Nephron (organoid): Measurements from ENCODE around the gene CEP290.
A peak's percentile ranks its signal among the peaks of the same experiment; 100 is the strongest.
"Not testable (repeated sequence)": the region's sequence is repeated elsewhere in the genome, so short reads cannot be mapped to it uniquely, and the experiment has no call there.

Source experiments
- H3K27ac Mint-ChIP-seq, 3 experiments: 2 replicates each; pipeline ENCODE4 v1.8.0; 2020; ENCODE audit warnings: mixed read lengths in 3 of 3, mild to moderate bottlenecking in 2 of 3, moderate library complexity in 1 of 3
- H3K27me3 Mint-ChIP-seq: 2 replicates; pipeline ENCODE4 v1.8.0; 2021; ENCODE audit warnings: low read depth, mild to moderate bottlenecking, moderate library complexity, mixed read lengths
- H3K36me3 Mint-ChIP-seq: 2 replicates; pipeline ENCODE4 v1.8.0; 2020; ENCODE audit warnings: low read depth, mixed read lengths
- H3K4me1 Mint-ChIP-seq: 2 replicates; pipeline ENCODE4 v1.8.0; 2020; ENCODE audit warnings: mixed read lengths
- H3K4me3 Mint-ChIP-seq, 3 experiments: 2 replicates each; pipeline ENCODE4 v1.8.0; 2020; ENCODE audit warnings: mild to moderate bottlenecking in 3 of 3, mixed read lengths in 3 of 3, moderate library complexity in 2 of 3
- H3K9me3 Mint-ChIP-seq: 2 replicates; pipeline ENCODE4 v1.8.0; 2020; ENCODE audit warnings: mixed read lengths
- TF ChIP-seq, protein P1 (sequence below), 3 experiments: fragments of 200-600 bp; sonication (generic); IDR thresholded peaks; one replicate each; pipeline ENCODE4 v1.5.0; 2021; ENCODE audit warnings: antibody characterized with exemption in 3 of 3; ENCODE audit not compliant: unreplicated experiment in 3 of 3

Gene CEP290

DNA sequence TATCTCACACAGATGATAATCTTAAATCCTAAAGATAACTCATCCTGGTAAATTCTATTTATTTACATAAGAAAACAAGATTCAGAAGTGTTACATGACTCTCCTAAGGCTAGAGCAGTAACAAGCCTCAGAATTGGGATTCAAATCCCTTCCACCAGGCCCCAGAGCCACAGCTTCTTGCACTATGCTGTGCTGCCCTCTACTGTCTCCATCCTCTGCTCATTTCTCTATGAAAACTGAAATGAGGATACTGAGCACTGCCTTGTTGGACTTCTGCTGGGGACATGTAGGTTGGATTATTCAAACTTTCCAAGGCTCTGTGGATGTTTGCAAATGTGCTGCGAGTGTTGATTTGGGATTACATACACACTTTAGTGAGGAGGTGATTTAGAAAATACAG, 89.2 kb downstream of the CEP290 start:
- Mint-ChIP-seq H3K36me3 (peaks cover 36% of the 10 kb centered on the region), H3K27ac (no peak overlapping the region), H3K9me3 (no peaks in the 10 kb centered on the region), H3K4me3 (no peak overlapping the region), H3K27me3 (no peaks in the 10 kb centered on the region), H3K4me1 (no peaks in the 10 kb centered on the region)
- TF ChIP-seq, protein P1, sequence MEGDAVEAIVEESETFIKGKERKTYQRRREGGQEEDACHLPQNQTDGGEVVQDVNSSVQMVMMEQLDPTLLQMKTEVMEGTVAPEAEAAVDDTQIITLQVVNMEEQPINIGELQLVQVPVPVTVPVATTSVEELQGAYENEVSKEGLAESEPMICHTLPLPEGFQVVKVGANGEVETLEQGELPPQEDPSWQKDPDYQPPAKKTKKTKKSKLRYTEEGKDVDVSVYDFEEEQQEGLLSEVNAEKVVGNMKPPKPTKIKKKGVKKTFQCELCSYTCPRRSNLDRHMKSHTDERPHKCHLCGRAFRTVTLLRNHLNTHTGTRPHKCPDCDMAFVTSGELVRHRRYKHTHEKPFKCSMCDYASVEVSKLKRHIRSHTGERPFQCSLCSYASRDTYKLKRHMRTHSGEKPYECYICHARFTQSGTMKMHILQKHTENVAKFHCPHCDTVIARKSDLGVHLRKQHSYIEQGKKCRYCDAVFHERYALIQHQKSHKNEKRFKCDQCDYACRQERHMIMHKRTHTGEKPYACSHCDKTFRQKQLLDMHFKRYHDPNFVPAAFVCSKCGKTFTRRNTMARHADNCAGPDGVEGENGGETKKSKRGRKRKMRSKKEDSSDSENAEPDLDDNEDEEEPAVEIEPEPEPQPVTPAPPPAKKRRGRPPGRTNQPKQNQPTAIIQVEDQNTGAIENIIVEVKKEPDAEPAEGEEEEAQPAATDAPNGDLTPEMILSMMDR (IDR thresholded peaks at IDR 0.05; ENCODE audit: unreplicated experiment in 3 of 3): peak in 2 of 3 experiments; percentile 20 to 40

DNA sequence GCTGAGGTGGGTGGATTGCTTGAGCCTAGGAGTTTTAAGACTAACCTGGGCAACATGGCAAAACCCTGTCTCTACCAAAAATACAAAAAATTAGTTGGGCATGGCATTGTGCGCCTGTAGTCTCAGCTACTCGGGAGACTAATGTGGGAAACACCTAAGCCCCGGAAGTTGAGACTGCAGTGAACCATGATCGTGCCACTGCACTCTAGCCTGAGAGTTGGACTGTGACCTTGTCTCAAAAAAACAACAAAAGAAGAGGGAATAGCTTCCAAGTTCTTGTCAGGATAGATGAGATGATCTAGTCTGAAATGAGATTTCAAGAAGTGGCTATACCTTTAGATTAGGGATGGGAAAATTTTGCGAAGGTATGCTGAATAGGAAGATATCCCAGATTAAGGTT, 97.9 kb downstream of the CEP290 start:
- Mint-ChIP-seq H3K36me3 (peaks cover 47% of the 10 kb centered on the region), H3K9me3 (no peaks in the 10 kb centered on the region), H3K27ac (peak overlapping the region in 1 of 3 experiments; percentile 37), H3K4me1 (no peaks in the 10 kb centered on the region), H3K4me3 (no peak overlapping the region), H3K27me3 (no peaks in the 10 kb centered on the region)
- TF ChIP-seq, protein P1 (IDR thresholded peaks at IDR 0.05; ENCODE audit: unreplicated experiment in 3 of 3): no peak

DNA sequence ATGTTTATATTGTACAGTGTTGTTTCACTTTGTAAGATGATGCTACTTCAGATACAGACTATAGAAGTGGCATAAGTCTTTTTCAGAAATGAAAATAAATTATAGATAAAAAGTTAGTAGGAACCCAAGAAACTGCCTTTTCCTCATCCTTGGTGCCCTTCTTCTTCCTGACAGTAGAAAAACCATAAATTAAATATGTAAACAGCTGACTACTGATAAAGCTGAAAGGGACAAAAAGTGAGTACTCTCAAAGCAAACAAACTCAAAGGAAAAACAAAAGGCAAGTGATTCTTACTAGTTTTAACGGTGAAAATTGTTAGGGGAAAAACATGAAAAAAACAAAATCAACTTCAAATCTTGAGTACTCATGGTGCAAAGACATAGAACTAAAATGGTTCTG, 104.1 kb downstream of the CEP290 start:
- Mint-ChIP-seq H3K9me3 (no peaks in the 10 kb centered on the region), H3K27me3 (no peaks in the 10 kb centered on the region), H3K4me1 (peaks cover 32% of the 10 kb centered on the region), H3K36me3 (peaks cover 5% of the 10 kb centered on the region), H3K4me3 (no peak overlapping the region), H3K27ac (no peak overlapping the region)
- TF ChIP-seq, protein P1 (IDR thresholded peaks at IDR 0.05; ENCODE audit: unreplicated experiment in 3 of 3): no peak

DNA sequence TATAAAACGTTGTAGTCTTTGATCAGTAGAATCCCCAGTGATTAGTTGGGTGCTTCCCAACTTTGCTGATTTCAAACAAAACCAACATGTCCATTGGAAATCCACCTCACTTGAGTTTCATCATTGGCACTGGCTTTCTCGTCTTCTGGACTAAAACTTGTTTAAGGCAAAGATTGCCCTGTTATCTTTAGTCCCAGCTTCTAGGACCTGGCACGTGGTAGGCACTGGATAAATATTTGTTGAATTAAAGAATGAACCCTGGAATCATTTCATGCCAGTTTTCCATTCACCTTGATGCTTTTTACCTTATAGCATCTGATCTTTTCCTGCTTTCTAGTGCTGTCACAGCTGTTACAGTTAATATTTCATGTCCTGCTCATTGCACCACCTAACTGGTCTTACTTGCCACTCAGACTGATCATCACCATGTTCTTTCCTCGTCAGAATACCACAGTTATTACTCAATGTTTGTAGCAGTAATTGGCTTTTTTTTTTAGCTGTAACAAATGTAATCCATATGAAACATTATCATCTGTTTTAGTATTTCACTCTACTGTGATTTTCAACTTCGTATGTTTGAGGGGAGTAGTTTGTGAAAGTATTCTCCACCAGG, 105.4 kb downstream of the CEP290 start:
- Mint-ChIP-seq H3K4me1 (peaks cover 32% of the 10 kb centered on the region), H3K9me3 (peaks cover 8% of the 10 kb centered on the region), H3K27ac (peak overlapping the region in 2 of 3 experiments; percentile 20 to 43), H3K27me3 (no peaks in the 10 kb centered on the region), H3K4me3 (peak overlapping the region; percentile 98 to 99 (median 99)), H3K36me3 (no peaks in the 10 kb centered on the region)
- TF ChIP-seq, protein P1 (IDR thresholded peaks at IDR 0.05; ENCODE audit: unreplicated experiment in 3 of 3): no peak

DNA sequence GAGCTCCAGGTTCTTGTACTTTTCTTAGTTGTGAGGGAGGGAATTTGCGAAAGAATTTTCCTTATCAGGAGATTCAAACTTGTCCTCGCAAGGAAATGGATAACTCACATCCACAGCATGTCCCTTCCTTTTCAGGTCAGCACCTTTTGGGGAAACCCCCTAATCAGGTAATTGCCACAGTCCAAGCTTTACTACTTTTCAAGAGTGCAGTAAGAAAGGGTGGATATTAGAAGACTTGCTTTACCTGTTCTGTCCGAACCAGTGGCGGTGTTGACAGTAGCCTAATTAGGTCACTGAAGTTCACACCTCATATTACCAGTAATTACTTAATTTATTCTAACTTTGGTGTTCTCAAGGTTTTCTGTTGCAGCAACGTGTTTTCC, 106.0 kb downstream of the CEP290 start:
- Mint-ChIP-seq H3K36me3 (no peaks in the 10 kb centered on the region), H3K4me1 (peaks cover 32% of the 10 kb centered on the region), H3K27me3 (no peaks in the 10 kb centered on the region), H3K4me3 (peak overlapping the region; percentile 98 to 99 (median 99)), H3K27ac (peak overlapping the region in 2 of 3 experiments; percentile 20 to 25), H3K9me3 (peaks cover 8% of the 10 kb centered on the region)
- TF ChIP-seq, protein P1 (IDR thresholded peaks at IDR 0.05; ENCODE audit: unreplicated experiment in 3 of 3): no peak

DNA sequence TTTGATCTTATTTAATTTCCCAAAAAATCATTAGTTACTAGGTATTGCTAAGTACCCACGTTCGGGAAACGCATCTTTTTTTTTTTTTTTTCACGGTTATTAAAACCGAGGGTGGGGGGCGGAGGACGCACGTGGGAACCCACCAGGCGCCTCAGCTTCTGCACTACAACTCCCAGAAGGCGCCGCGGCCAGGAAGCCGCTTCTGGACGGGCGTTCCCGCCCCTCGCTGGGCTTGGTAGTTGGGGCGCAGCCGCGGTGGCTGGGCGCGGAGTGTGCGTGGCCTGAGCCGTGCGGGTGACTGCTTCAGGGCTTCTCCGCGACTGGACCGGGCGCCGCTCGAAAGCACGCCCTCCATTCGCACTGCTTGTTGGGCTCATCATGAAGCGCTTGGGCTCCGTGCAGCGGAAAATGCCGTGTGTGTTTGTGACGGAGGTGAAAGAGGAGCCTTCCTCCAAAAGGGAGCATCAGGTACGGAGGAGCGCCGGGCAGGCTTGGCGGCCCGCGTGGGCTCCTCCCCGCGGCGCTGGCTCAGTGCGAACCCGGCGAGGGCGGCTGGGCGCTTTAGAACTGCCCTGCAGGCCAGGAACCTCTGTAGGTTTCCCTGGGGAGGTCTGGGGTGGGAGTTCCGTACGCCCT, 106.5 kb downstream of the CEP290 start:
- Mint-ChIP-seq H3K9me3 (peaks cover 8% of the 10 kb centered on the region), H3K4me3 (peak overlapping the region; percentile 98 to 99 (median 99)), H3K4me1 (peaks cover 32% of the 10 kb centered on the region), H3K27ac (peak overlapping the region; percentile 42 to 92 (median 84)), H3K27me3 (no peaks in the 10 kb centered on the region), H3K36me3 (no peaks in the 10 kb centered on the region)
- TF ChIP-seq, protein P1 (IDR thresholded peaks at IDR 0.05; ENCODE audit: unreplicated experiment in 3 of 3): no peak

DNA sequence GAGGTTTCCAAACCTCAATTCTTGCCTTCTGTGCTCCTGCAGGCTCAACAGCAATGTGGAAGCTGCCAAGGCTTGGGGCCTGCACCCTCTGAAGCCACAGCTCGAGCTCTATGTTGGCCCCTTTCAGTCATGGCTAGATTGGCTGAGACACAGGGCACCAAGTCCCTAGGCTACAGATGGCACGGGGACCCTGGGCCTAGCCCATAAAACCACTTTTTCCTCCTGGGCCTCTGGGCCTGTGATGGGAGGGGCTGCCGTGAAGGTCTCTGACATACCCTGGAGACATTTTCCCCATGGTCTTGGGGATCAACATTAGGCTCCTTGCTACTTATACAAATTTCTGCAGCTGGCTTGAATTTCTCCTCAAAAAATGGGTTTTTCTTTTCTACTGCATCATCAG, 110.7 kb downstream of the CEP290 start:
- H3K4me3 Mint-ChIP-seq, H3K9me3 Mint-ChIP-seq, H3K36me3 Mint-ChIP-seq, H3K27ac Mint-ChIP-seq, H3K27me3 Mint-ChIP-seq: not testable (repeated sequence)
- H3K4me1 Mint-ChIP-seq: peaks cover 11% of the 10 kb centered on the region
